ENCODE data around the gene ARFGAP1.
"Not testable (repeated sequence)": the region's sequence is repeated elsewhere in the genome, so short reads cannot be mapped to it uniquely, and the experiment has no call there.

ARFGAP1 gene

DNA sequence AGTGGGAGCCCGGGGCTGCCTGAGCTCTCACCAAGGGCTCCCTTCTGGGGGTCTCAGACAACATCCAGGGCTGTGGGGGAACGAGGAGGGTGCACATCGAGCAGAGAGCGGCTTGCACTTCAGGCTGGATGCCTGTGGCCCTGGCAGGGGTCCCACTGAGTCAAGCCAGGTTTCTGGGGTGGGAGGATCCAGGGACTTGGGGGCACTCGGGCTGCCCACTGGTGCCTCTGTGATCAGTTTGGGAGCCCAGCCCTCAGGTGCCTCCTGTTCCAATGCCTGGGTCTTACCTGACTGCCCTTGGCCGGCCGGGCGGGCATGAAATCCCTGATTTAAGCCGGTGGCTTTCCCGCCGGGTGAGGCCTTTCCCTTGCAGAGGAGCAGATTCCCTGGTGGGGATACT, 20.8 kb downstream of the ARFGAP1 start:
- no peak for DNase-seq

GRCh38 chr20:63293871-63294535, 21.4 kb downstream of the ARFGAP1 start:
- no peak for DNase-seq

- no peak for DNase-seq
Observed at GRCh38 chr20:63294536-63294900, 21.9 kb downstream of the ARFGAP1 start.

GRCh38 chr20:63295018-63295417, 22.4 kb downstream of the ARFGAP1 start:
- DNase-seq, result no peak

DNA sequence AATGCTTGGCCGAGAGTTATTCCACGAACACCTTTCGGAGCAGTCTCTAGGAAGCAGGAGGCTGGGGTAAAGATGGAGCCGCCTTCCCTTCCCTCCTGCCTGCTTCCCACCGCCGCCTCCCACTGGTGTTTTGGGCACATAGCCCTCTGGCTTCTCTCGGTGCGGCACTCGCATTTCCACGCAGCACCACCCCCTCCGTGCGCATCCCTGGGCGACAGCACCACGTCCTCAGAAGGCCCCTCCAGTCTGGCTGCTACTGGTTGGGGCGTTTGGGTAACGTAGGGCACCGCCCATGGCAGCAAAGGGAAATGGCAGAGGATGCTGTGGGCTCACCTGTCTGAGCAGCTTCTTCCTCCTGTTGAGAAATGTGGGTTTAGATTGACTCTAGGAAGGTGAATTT, 22.8 kb downstream of the ARFGAP1 start:
- no peak for DNase-seq

- DNase-seq, result no peak
Observed at GRCh38 chr20:63295846-63296245, 23.2 kb downstream of the ARFGAP1 start.

DNA sequence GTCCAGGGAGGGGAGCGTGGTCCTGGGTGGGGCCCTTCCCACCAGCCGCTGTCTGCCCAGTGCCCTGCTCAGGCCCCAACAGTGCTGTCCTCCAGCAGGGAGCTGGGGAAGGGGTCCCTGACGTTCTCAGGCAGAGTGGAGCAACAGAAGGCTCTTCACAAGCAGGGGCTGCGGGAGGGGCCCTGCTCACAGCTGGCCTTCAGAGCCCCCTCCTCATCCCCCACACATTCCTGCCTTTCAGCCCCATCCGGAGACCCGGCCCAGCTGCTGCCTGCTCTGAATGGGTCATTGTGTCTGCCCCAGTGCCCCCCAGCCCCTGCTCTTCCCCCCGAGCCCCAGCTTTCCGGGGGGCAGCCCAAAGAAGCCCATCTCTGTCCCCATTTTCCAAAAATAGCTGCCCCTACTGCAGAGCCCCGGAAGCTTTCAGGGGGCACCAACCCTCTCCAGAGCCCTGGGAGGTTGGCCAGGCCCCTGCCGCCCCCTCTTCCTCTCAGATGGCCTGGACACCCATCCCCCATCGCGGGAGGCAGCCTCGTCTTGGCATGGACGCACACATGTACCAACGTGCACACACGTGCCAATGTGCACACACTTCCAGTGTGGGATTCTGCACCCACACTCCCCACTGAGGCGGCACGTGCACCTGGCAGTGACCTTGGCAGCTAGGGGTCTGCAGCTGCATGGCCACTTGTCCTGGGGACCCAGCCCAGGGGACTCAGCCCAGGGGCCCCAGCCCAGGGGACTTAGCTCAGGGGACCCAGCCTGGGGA, 24.1 kb downstream of the ARFGAP1 start:
- DNase-seq, result no peak

GRCh38 chr20:63297371-63297781, 24.8 kb downstream of the ARFGAP1 start:
- no peak for DNase-seq

GRCh38 chr20:63297796-63298572, 25.4 kb downstream of the ARFGAP1 start:
- no peak for DNase-seq

DNA sequence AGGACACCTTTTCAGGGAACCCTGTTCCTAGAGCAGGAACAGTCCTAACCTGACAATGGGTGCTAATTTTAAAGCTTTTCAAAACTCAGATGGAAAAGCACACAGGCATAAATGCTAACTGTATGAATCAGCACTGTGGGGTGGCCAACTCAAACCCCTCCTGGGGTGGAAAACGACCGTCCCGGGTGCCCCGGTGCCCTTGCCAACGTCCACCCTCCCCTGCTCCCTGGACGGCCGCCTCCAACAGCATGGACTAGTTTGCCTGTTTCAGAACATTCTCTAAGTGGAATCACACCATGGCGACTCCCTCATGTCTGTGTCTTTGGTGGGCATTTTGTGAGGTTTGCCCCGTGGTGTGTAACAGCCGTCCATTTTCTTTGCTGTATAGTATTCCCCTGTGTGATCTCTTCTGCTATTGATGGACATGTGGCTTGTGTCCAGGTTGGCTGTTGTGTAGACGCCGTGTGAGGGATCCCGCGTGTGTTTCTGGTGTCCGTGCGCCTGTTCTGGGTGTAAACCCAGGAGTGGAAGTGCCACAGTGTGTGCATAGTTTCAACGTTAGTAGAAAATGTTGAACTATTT, 26.2 kb downstream of the ARFGAP1 start:
- DNase-seq, result no peak

DNA sequence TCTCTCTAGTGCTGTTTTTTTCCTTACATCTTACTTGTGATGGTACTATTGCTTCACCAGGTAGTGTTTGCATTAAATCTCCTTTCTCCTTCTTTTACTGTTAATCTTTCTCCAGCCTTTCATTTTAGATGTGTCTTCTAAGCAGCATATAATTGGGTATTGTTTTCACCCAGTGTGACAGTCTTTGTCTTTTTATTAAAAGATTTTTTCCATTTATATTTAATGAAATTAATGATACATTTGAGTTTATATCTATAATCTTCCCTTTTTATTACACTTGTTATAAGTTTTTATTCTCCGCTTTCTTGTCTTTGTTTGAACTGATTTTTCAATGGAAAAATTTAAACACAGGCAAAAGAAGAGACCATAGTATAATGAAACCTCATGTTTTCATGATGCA, 29.1 kb downstream of the ARFGAP1 start:
- DNase-seq, result no peak

GRCh38 chr20:63303095-63303666, 30.6 kb downstream of the ARFGAP1 start:
- no peak for DNase-seq

GRCh38 chr20:63305393-63305792, 32.8 kb downstream of the ARFGAP1 start:
- no peak for DNase-seq

GRCh38 chr20:63305933-63306672, 33.5 kb downstream of the ARFGAP1 start:
- not testable (repeated sequence) for DNase-seq

DNA sequence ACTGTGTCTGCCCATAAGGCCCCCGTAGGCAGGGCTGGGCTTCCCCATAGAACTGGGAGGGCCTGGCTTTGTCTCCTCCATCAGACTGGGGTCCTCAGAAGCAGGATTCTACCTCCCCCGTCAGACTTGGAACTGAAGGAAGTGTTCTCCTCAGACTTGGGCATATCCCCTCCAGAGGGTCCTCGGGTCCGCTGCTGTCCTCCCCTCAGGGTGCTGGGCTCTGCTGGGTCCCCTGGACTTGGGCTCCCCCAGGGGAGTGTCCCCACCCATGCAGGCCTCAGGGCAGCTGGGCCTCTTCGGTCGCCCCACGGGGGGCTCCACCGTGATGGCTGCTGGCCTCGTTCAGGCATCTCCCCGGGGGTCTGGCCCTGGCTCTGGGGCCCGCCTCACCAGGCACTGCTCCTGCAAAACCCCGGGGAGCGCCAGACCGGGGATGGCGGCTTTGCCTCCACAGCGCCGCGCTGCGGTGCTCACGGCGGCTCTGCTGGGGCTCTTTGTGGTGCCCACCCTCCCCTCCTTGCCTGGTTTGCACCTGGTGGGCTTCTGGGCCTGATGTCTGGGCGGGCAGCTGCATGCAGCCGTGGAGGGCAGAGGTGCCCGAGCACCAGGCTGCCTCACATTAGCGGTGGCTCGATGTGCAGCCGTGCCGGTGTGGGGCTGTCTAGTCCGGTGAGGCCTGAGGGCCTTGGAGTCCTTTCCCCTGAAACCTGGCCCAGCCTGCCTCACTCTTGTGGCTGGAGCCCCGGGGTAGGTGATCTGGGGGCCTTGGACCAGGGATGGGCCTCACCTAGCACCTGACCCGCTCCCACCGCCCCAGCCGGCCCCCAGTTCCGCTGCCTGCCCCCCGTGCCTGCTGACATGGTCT, 34.3 kb downstream of the ARFGAP1 start:
- DNase-seq, result no peak

GRCh38 chr20:63307538-63308217, 35.1 kb downstream of the ARFGAP1 start:
- no peak for DNase-seq

GRCh38 chr20:63308218-63308911, 35.8 kb downstream of the ARFGAP1 start:
- DNase-seq, result no peak

DNA sequence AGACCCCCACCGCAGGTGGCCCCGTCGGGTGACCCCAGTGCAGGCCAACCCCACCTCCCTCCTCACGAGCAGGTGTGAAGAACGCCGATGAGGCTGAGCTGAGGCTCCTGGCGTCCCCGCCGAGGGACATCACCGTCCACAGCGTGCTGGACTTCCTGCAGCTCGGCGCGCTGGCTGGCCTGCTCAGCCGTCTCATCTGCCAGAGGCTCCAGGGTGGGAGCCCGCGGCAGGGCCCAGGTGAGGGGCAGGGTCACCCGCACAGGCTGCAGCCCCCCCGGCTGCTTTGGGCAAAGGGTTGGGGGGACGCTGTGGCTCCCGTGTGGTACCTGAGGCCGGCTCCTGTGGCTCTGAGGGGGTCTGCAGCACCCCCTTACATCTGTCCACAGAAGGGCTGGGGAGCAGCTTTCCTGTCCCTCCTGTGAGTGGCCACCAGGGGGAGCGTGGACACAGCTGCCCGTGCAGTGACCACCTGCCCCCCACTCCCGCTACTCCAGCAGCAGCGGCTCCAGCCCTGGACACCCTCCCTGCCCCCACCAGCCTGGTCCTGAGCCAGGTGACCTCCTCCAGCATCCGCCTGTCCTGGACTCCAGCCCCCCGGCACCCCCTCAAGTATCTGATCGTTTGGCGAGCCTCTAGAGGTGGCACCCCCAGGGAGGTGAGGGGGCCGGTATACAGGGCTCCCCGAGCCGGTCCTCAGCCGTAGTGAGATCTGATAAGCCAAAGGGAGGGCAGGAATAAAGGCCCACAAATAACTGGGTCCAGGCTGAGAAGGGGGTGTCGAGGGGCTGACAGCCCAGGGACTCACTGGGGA, 36.9 kb downstream of the ARFGAP1 start:
- DNase-seq, result peak; percentile 72
